HG02588 (cell line): Measurements from ENCODE around the gene SMIM32.

Source experiments
- ATAC-seq: cut with Tn5 transposase; IDR thresholded peaks from one replicate; pipeline ENCODE4 v1.9.1; 2021; ENCODE audit warnings: mild to moderate bottlenecking, moderate library complexity; ENCODE audit not compliant: unreplicated experiment

SMIM32 gene

DNA sequence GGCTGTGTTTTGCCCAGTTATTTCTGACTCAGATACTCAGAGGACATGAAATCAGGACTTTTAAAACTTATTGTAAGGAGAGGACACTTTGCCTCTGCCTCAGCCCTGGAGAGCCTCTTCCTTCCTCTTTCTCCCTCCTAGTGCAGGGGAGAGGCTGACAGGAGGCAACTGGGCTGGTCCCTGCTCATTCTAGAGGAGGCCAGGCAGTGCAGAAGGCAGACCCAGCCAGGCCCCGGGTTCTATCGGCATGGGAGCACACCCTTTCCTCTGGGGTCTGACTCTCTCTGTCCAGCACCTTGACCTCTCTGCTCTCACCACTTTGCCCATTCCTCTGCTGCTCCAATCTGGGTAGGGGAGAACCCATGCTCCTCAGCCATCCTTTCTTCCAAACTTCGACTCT, 16.0 kb upstream of the SMIM32 start:
- no peak for ATAC-seq

DNA sequence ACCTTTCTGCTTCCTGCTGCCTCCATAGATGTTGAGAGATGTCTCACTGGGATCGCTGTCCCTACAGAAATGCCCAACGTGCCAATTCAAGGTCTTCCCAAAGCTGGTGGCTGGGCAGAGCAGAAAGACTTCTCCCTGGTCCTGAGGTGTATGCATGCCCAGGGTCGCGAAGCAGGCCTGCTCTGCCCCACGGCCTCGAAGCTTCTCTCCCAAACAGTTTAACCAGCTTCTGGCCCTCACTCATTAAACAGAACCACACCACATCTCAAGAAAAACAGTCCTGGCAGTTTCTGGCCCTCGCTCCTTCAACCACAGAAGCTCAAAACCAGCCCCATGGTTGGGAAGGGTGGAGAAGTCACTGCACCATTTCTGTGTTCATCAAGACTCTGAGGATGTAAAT, 14.7 kb upstream of the SMIM32 start:
- no peak for ATAC-seq

DNA sequence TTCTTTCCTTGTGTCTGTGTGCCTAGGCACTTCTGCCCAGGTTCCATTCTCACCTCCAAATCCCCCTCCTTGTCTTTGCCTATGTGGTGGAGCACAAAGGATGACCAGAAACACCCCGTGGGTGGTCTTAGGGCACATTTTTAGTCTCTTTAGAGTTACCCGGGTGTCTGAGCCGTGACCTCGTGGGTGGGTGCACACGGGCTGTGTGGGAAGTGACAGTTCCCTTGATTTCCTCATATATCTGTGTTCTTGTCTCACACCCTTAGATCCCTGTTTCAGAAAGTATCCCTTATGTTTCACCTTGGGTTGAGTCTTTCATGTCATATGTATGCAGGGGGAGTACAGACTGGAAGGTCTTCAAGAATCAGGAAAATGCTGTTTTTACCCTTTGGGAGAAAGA, 13.4 kb upstream of the SMIM32 start:
- no peak for ATAC-seq

DNA sequence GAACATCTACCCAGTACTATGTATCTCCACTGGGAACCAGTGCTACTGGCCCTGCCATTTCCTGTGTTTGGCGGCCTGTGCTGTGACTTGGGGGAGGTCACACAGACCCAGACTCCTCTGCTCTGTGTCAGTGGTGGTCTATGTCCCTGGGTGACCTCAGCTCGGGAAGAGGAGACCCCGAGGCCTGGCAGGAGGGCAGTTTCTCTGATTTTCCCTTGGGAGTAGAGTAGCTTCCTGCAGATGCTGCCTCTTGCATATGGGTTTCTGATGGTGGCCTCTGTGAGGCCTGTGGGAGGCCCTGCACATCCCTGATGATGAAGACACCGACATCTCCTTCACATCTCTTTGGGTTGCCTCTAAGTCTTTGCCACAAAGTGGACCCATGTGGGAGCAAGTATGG, 13.0 kb upstream of the SMIM32 start:
- no peak for ATAC-seq

DNA sequence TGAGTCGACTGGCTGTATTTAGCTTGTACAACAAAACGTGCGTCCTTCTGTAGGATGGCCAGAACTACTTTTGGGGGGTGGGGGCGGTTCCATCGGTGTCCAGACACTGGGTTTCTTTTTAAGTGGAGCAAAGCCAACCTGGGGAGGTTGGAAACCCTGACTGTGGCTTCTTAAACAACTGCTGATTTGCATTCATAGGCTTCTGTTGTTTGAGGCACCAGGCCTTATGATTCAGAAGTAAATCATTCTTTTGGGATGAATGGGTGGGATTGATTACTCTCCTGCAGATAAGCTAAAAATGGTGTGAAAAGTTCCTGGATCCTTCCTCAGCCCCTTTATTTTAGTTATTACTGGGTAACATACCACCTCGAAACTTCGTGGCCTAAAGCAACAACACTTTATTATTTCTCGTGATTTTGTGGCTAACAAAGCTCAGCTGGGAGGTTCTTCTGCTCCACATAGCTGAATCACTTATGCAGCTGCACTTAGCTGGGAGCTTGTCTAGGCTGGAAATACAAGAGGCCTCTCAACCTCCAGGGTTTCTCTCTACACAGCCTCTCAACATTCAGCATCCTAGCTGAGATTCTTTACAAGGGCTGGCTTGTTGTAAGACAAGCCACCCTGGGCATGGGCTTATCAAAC, 12.2 kb upstream of the SMIM32 start:
- ATAC-seq, result no peak

DNA sequence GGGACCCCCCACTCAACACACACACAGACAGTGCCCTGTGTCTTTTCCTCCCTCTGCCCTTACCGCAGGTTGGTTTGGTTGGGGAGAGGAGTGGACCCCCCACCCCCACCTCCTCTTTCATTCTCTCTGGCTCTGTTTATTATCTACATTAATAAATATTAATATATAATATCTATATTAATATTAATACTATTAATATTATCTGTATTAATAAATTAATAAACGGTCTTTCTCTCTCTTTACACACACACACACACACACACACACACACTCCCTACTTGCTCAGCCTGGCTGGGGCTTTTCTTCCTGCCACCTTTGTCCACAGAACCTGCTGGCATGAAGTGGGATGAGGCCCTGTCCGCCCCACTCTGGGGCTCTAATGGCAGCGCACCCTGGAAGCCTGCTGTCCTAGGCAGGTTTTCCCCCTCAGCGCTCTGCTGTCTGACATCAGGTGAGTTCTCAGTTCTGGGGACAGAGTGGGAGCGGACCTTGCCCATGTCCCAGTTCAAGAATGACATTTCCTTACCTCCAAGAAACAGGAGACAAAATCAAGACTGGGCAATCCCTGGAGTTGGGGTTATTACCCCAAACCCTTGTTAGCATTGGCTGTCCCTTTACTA, 10.5 kb upstream of the SMIM32 start:
- no peak for ATAC-seq

DNA sequence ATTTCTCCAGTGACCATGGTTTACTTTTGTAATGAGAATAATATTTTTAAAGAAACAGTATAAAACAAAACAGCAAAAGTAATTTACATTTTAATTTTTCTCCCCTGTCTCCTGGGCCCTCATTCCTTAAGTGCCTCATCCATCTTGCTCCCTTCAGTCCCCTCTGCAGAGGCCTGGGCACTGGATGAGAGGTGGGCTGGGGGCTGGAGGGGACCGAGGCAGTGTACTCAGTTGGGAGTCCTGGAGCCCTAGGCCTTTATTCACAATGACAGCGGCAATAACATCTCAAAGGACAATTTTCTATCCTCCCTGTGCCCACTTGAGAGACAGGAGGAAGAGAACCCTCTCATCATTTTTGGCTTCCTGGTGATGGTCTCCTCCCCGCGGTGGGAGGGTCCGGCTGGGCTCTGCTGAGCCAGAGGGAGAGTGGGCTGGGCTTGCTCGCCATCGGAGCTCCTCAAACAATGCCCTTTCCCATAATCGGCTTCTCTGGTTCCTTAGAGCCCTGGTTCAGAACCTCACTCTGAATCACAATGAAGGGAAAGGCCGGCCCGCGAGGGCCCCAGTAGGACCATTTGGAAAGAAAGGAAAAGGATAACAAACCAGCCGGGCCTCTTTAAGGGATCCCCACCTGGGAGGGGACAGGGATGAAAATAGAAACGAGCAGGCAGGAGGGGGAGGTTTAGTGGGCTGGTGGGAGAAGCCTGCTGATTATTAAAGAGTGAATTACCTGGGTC, 9.7 kb upstream of the SMIM32 start:
- no peak for ATAC-seq

DNA sequence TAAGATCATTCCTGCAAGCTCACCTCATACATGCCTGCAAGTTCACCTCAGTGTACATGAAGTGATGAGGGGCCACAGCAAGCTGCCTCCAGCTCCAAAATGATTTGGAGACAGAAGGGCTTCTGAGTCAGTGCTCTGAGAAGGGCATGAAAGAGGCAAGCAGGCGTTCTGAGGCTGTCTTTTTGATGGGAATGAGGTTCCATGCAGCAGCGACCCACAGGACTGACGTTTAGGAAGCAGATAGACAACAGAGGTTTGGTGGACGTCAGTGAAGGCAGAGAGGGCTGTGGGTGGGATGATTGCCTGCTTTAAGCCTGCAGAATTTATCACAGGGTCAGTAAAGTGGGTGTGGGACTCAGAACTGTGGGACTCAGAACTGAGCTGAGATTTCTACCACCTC, 8.9 kb upstream of the SMIM32 start:
- no peak for ATAC-seq

DNA sequence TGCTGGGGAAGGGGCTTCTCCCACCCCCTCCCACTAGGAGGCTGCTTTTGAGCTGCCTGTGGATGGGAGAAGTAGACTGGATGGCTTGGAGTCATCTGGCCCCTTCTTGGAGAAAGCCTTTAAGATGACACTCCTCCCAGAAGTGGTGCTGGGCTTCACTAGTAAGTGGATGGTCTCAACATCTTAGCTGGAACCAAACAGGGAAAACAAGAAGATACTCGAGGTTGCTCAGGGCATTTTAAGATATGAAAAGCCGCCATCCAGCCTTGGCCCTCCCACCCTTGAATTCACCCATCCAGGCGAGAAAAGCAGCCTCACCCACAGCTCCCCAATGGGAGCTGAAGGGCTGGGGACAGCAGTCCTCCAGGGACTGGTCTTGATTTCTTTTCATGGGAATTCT, 7.8 kb upstream of the SMIM32 start:
- ATAC-seq, result no peak

DNA sequence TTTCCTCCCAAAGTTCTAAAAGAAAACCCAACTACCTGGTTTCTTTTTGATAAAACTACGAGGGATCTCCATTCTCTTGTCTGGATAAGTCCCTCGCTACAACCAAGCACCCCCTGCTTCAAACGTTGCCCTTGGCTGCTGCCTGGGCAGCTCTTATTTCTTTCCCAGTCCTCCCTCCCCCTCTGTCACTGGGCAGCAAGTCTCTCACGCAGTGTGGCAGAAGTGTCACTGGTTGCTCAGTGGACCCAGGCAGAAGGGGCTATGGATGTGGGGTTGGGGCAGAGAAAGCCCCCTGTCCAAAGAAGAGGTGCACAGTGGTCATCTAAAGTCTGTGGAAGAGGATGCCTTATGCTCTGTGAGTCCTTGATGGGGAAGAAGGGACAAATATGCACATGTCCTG, 7.2 kb upstream of the SMIM32 start:
- no peak for ATAC-seq

DNA sequence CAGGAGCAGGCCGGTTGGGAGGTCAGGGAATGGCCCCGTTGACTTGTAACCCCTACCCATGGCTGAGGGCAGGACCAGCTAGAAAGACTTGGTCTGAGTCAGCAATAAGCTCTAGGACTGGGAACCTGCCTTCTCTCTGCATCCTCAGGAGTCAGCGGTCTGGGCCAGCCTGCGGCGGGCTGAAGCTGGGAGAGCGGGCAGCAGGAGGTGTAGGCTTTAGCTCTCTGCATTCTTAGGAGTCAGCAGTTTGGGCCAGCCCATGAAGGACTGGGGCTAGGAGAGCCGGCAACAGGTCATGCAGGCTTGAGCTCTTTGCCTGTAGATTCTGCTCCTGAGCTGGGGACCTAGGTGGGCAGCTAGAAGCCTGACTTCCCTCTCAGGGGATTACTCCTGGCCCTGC, 6.4 kb upstream of the SMIM32 start:
- ATAC-seq, result no peak

DNA sequence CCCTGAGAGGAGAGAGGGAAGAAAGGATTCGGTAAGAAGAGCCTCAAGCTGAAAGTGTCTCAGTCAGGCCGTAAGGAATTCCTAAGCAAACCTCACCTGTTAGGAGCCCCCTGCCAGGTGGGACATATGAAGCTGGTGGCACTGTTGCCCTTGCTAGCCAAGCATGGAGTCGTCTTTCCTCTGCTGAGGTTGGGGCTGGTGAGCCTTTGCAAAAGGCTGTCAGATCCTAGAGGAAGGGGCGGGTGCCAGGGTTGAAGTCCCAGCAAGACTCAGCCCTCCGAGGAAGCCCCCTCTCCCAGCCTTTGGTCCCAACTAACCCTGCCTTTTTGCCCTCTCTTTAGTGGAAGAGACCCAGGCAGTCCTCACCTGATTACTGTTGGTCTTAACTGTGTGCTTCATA, 5.5 kb upstream of the SMIM32 start:
- no peak for ATAC-seq

DNA sequence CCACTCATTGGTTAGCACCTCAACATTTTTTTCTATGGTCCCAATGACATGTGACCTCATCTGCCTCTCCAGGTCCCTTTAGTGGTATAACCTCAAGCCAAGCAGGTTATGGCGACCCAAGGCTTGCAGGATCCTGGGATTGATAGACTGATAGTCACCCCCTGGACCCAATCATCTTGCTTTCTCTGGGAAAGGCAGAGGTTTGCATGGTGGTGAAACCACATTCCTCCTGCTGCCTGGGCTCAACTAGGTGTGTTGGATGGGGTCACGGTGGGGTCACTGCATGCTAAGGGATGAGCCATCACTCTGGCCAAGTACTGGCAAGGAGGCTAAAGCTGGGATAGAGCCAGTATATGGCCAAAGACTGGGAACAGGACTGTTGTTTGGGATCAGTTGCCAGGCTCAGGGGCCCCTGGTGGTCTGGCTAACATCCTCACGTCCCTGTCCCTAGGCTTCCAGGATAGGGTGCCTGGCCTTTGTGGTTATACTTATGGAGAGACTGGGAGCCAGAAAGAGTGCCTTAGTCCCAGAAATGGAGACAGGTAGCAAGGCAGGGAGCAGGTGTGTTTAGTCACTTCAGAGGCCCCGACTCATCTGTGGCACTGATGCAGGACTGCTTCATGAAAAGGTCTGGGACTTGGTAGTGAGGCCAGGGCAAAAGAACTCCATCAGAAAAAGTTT, 4.6 kb upstream of the SMIM32 start:
- no peak for ATAC-seq

DNA sequence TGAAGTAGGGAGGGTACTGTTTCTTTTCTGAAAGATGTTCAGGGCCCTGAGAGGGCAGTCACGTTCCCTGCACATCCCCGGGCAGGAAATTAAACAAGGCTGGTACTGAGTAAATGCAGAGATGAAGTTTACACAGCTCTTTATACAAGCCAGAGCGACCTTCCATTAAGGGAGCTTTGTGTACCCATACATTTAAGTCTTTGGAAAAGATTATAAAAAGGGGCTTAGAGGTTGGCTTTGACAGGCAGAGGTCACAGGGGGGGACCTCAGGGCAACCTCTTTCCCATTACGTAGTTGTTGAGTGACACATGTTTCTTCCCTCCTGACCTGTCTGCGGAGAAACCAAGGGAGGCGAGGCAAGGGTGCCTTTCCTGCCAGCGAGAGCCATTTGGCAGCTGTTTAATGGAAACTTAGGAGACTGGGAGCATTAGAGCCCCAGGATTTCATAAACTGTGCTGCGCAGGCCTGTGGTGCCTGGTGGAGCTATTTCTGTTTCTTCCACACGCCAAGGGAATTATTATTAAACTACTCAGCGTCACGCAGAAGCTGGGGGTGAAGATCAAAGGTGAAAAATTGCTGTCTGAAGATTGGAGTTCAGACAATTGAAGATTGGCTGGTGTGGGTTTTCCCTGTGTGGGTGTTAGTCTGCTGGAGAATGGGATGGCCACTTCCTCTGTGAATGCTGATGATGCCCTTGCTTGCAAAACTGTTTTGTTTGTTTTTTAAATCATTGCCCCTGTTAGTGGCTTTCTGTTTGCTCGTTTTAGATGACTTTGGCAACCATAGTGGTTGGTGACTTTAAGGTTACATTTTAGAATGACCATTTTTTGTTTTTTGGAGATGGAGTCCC, 3.2 kb upstream of the SMIM32 start:
- no peak for ATAC-seq

DNA sequence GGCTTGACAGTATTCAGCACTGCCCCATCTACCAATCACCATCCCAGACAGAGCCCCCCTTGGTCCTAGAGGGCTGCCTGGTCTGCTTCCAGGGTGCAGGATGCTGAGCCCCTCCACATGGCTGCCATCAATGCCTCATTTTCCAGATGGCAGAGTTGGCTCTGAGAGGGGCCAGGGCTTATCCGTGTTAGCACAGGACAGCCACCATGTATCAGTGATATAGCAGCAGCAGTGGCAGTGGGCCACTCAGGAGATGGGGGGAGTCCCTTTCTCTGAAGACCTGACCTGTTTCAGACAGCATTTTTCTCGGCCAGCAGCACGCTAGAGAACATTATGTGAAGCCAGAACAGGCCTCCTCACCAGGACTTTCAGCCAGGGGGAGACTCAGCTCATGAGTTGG, 1.6 kb upstream of the SMIM32 start:
- no peak for ATAC-seq

DNA sequence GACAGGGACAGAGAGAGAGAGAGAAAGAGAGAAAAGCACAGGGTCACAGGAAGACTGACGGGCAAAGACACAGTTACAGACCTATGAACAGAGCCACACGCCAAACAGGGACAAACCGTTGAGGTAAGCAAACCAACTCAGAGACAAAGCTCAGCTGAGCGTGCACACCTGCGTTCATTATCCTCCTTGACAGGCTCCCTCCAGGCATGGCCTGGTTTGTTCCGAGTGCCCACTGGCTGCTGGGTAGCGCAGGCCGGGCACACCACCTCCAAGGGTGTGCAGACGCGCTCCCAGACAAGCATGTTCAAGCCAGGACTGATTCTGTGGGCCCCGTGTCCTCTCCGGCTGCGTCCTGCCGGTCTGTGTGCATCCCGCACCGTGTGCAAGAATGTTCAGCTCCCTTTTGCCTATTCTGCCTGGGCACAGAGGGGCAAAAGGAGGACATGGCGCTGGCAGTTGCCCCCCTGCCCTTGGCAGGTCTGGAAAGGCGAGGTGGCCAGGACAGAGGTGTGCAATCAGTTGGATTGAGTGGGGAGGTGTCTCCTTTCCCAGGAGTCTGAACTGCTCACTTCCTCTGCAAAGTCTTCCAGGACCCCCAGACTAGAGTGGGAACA, 467 bp upstream of the SMIM32 start:
- no peak for ATAC-seq

DNA sequence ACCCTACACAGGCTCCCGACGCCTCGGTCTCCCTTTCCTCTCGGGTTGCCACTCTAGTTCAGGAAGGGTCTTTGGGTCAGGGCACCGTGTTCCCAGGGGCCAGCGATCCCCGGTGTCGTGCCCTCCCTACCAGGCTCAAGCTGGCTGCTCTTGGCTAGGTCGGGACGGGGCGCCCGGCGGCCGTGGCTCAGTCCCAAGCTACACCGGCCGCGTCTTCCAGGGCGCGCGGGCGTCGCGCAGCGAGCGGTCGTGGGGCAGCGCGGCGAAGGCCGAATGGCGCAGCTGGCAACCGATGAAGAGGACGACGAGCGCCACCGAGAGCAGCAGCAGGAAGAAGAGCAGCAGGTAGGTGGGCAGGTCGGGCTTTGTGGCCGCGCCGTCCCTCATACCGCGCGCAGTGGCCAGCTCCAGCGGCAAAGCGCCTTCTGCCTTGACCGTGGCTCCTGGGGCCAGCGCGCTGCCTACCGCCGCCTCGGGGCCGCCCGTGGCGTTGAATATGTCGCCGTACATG, 892 bp downstream of the SMIM32 start:
- ATAC-seq, result no peak

DNA sequence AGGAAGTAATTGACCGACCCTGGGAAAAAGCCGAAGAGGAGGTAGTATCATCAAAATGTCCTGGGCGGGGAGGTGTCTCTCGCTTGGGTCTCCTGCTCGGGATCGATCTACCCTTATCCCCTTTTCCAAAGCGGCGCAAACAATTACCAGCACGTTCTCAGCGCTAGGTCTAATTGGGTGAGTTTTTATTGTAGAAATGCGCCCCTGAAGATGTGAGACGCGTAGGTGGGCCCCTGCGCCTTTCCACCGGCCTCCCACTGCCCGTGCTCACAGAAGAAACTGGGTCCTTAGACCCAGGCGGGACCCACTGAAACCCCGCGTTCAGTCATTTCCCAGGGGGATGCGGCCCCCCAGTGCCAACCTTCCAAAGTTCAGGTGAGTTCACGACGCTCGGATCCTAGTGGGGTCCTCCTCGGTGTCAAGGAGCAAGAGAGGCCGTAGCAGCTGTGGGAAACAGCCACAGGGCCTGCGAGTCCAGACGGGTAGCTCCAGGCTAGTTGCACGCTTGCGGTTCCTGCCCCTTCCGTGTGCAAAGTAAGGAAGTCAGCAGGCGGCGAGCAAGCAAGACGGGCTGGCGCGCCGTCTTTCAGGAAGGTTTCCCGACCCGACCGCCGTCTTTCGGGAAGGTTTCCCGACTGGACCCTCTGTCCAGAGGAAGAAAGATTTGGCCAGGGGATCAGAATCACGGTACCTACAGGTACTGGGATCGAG, 1.5 kb downstream of the SMIM32 start:
- no peak for ATAC-seq

DNA sequence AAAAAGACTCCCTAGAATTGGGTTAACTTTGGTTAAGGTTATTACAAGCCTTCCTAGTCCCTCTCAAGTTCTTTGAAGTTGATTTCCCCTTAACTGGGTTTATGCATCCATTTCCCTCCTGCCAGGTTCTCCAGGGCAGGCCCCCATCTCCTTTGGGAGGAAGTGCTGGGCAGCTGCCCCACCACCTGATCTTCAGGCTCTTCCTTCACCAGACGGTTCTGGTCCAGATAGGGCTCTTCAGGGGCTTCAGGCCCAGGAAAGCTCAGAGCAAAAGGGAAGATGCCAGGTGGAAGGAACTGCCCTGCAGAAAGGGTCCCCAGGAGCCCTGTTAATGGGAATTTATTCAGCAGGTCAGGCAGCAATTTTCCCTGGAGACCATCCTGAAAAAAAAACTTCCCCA, 2.1 kb downstream of the SMIM32 start:
- ATAC-seq, result no peak
